Osteoblast (primary cell): ENCODE data around the gene FGFR3. TPM values are rescaled to one million over a fixed set of nuclear protein-coding genes. Genes with fewer than 3 reads are reported as not detected.

Source experiments
- DNase-seq: peaks from one replicate; pipeline ENCODE4 v3.0.0; 2011; ENCODE audit warnings: low spot score, mixed read lengths; ENCODE audit not compliant: insufficient read length; ENCODE audit errors: missing footprints
- H2AFZ ChIP-seq: 2 replicates; pipeline ENCODE4 v1.6.0; 2011; ENCODE audit warnings: mild to moderate bottlenecking, low read length
- H3K27ac ChIP-seq: 2 replicates; pipeline ENCODE4 v1.5.1; 2011; ENCODE audit warnings: mild to moderate bottlenecking, low read depth, low read length, moderate library complexity
- H3K27me3 ChIP-seq: 2 replicates; pipeline ENCODE4 v1.6.0; 2012; ENCODE audit warnings: mild to moderate bottlenecking, control low read depth, inconsistent platforms, low read length, moderate library complexity; ENCODE audit not compliant: insufficient read depth
- H3K36me3 ChIP-seq: 2 replicates; pipeline ENCODE4 v1.5.1; 2011; ENCODE audit warnings: mild to moderate bottlenecking, low read length, control low read depth, moderate library complexity; ENCODE audit not compliant: insufficient read depth
- H3K4me1 ChIP-seq: 2 replicates; pipeline ENCODE4 v1.5.1; 2011; ENCODE audit warnings: mild to moderate bottlenecking, low read length, control low read depth, moderate library complexity; ENCODE audit not compliant: insufficient read depth
- H3K4me2 ChIP-seq: 2 replicates; pipeline ENCODE4 v1.6.0; 2011; ENCODE audit warnings: mild to moderate bottlenecking, low read length; ENCODE audit not compliant: insufficient read depth
- H3K4me3 ChIP-seq: fragments of 200-600 bp; sonication (generic); 3 replicates; pipeline ENCODE4 v1.5.1; 2012; ENCODE audit warnings: mild to moderate bottlenecking, low read length, inconsistent platforms; ENCODE audit not compliant: insufficient read depth
- H3K79me2 ChIP-seq: 2 replicates; pipeline ENCODE4 v1.6.0; 2012; ENCODE audit warnings: mild to moderate bottlenecking, low read length, control low read depth, inconsistent platforms; ENCODE audit not compliant: insufficient read depth
- H3K9me3 ChIP-seq: 2 replicates; pipeline ENCODE4 v1.5.1; 2011; ENCODE audit warnings: low read depth, low read length, control low read depth
- H4K20me1 ChIP-seq: 2 replicates; pipeline ENCODE4 v1.6.0; 2012; ENCODE audit warnings: mild to moderate bottlenecking, low read length, control low read depth; ENCODE audit not compliant: insufficient read depth
- CTCF ChIP-seq: IDR thresholded peaks from 2 replicates; pipeline ENCODE4 v1.5.1; 2011; ENCODE audit warnings: mild to moderate bottlenecking, low read depth, low read length, moderate library complexity; ENCODE audit errors: extremely low read depth
- total RNA-seq: library from RNA; depleted of rRNA; stranded (reverse); fragments of >200 nt; gene quantifications from 2 replicates; pipeline ENCODE4 v1.2.3, GENCODE V29; 2012

FGFR3 gene
- total RNA-seq, 1 donor: 0.36 TPM

DNA sequence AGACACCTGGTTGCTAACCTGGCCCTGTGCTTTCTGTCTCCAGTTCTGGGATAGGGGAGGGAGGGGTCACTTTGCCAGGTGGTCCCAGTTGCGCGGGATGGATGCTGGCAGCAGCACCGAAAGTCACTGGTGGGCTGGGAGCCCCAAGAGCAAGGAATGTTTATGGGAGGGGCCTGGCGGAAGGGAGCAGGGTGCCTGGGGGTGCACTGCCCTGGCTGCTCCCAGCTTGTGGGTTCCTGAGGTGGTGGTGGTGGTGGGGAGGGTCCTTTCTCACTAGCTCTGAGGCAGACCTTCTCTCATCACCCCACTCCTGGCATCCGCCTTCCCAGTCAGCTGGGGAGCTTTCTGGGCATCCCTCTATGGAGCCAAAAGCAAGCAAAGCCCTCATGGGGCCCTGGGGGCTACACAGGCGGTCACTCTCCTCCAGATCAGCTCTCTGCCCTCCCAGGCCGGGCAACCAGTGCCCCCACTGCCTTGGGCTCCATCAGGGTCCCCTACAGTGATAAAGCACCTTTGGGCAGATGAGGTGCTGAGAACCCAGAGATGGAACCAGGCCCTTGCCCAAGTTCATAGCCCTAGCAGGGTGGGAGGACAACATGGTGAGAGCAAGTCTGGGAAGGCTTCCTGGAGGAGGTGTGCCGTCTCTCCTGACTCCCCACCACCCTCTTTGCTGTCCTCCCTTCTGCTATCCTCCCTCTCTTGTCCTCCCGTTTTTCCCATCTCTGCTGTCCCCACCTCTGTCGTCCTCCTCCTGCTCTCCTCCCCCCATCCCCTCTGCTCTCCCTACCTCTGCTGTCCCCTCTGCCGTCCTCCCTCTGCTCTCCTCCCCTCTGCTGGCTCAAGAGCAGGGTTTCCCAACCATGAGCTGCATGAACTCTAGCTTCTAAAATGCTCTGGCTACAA, 16.0 kb downstream of the FGFR3 start:
- Histone ChIP-seq H3K27me3 (no peaks in the 10 kb centered on the region), H3K4me1 (no peaks in the 10 kb centered on the region), H3K36me3 (peaks cover 14% of the 10 kb centered on the region), H2AFZ (no peak overlapping the region), H3K4me3 (no peak overlapping the region), H3K79me2 (no peaks in the 10 kb centered on the region), H3K4me2 (no peak overlapping the region), H4K20me1 (peaks cover 14% of the 10 kb centered on the region), H3K27ac (no peak overlapping the region), H3K9me3 (no peaks in the 10 kb centered on the region)
- TF ChIP-seq CTCF: no peak
- no peak for DNase-seq

DNA sequence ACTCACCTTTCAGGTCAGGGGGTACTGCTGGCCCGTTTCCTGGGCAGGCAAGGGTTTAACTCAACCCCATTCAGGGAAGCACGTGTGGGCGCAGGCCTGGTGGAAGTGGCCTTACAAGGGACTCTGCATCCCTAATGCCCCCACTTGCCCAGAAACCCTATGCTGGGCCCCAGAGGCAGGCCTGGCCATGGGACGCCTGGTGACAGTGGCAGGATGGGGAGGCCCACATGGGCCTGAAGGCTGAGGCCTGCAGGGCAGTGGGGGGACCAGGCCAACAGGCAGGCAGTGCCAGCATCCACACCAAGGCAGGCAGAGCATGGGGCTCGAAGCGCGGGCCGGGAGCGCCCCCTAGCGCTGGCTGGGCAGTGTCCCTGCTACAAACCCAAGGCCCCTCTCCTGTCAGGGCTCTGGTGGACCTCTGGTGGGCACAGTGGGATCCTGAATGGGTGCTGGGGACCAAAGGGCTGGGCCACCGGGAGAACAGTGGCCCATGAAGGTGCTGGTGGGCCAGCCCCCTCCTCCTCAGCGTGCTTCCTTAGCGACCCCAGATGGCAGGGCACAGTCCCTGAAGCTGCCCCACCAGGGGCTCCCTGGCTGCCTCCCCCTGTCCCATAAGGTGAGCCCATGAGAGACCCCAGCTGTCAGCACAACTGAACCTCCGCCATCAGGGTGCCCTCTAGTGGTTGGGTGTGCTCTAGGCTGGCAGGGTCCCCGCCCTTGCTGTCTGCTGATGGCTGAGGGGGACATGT, 16.8 kb downstream of the FGFR3 start:
- H3K4me3 ChIP-seq: no peak overlapping the region
- DNase-seq: peak; percentile 100
- H3K4me2 ChIP-seq: no peak overlapping the region
- H3K9me3 ChIP-seq: no peaks in the 10 kb centered on the region
- H4K20me1 ChIP-seq: peaks cover 14% of the 10 kb centered on the region
- no peaks in the 10 kb centered on the region for H3K4me1 ChIP-seq
- peaks cover 18% of the 10 kb centered on the region for H3K36me3 ChIP-seq
- no peak overlapping the region for H2AFZ ChIP-seq
- no peak overlapping the region for H3K27ac ChIP-seq
- H3K27me3 ChIP-seq: no peaks in the 10 kb centered on the region
- H3K79me2 ChIP-seq: no peaks in the 10 kb centered on the region
- peak; percentile 82 for TF ChIP-seq CTCF

DNA sequence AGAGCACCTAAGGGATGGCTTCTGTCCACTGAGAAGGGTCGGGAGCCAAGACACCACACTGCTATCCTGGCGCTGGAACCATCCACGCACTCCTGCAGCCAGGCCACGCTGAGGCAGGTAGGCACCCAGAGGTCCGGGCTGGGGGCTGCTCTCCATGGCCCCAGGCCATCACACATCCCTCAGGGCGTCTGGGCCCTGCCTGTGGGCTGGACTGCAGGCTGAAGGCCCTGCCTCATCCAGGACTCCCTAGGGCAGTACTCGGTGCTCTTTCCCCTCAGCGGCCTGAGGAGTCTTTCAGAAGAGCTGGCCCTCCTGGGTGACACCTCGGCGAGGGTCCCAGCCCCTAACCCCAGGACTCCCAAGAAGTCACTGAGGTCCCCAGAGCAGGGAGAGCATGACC, 17.7 kb downstream of the FGFR3 start:
- Histone ChIP-seq H3K36me3 (peaks cover 22% of the 10 kb centered on the region), H2AFZ (no peak overlapping the region), H3K27me3 (no peaks in the 10 kb centered on the region), H3K4me3 (no peak overlapping the region), H3K4me1 (no peaks in the 10 kb centered on the region), H3K79me2 (no peaks in the 10 kb centered on the region), H3K4me2 (no peak overlapping the region), H4K20me1 (peaks cover 14% of the 10 kb centered on the region), H3K9me3 (no peaks in the 10 kb centered on the region), H3K27ac (no peak overlapping the region)
- DNase-seq: no peak
- TF ChIP-seq CTCF: no peak

DNA sequence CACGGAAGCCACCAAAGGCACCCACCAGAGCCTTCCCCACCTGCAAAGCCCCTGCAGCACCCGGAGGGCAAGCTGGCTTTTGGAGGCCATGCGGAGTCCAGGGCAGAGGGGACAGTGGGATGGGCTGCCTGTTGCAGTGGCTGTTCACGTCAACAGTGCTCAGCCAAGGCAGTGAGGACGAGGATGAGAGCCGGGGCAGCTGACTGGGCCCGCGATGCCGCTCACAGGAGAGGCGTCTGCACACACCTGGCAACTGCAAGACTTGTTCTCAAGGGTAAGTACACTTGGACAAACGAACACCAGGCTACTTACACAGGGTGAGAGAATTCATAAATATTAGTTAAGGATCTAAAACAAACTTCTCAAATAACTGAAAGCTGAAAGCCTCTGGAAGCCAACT, 19.6 kb downstream of the FGFR3 start:
- Histone ChIP-seq H3K4me1 (no peaks in the 10 kb centered on the region), H3K9me3 (no peaks in the 10 kb centered on the region), H3K27ac (no peak overlapping the region), H3K4me2 (no peak overlapping the region), H3K79me2 (no peaks in the 10 kb centered on the region), H3K27me3 (no peaks in the 10 kb centered on the region), H3K36me3 (peaks cover 39% of the 10 kb centered on the region), H3K4me3 (no peak overlapping the region), H4K20me1 (peaks cover 14% of the 10 kb centered on the region), H2AFZ (no peak overlapping the region)
- no peak for TF ChIP-seq CTCF
- DNase-seq: no peak
